NB4 (cell line): ENCODE measurements around the gene MPPED1.

ENCODE experiments used
- CTCF ChIP-seq: IDR thresholded peaks from one replicate; pipeline ENCODE4 v1.5.1; 2012; ENCODE audit warnings: low read depth, low read length
- MYC ChIP-seq: IDR thresholded peaks from 2 replicates; pipeline ENCODE4 v1.6.1; 2011; ENCODE audit warnings: low read depth, low read length
- POLR2A ChIP-seq: IDR thresholded peaks from 2 replicates; pipeline ENCODE4 v1.6.1; 2011; ENCODE audit warnings: mild to moderate bottlenecking; ENCODE audit not compliant: insufficient read length; ENCODE audit errors: extremely low read depth

GRCh38 chr22:43555561-43556515 is 144.0 kb downstream of the MPPED1 start:
- TF ChIP-seq CTCF (no peak), POLR2A (no peak), MYC (no peak)
